T follicular helper cell (primary cell): ENCODE data around the gene OSBPL3.

Experiments
- DNase-seq: peaks from one replicate; pipeline ENCODE4 v3.0.0-alpha.2; 2020; ENCODE audit warnings: low read depth

Gene OSBPL3

GRCh38 chr7:24894429-24895221 lies 85.4 kb downstream of the OSBPL3 start:
- DNase-seq, result no peak

DNA sequence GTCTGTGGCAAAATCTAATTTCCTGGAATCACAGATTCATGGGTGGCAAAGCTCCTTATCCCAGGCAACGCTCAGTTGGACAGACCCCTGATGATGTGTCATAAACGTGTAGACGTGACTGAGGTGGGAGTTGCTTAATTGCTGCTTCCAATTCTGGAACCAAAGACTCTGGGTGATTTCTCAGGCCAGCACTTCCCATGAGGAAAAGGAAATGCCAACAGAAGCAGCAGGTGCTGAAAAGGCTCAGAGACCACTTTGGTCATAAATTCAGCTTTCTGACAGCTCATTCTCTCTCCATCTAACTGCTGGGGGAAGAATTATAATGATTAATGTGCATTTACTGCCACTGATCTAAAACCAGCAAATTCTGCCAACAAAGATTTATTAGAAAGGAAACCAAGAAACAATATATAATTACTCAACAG lies 88.7 kb downstream of the OSBPL3 start:
- no peak for DNase-seq

DNA sequence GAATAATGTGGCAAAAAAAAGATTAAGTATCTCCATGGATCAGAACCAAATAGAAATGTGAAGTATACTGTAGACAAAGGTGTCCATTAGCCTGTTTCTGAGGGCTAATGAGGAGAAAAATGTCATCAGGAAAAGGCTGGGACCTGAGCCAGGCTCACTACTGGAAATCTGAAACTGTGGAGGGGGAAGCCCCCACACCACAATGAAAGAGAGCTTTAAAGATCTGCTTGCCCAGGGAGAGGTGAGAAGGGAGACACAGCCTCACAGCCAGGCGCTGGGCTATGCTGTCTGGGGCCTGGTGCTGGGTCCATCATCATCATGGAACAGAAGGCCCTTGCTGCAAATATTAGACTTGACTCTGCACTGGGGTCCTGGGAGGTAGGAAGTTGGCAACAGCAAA lies 90.4 kb downstream of the OSBPL3 start:
- DNase-seq, result no peak

- DNase-seq, result no peak
Observed at GRCh38 chr7:24888653-24889052, 91.3 kb downstream of the OSBPL3 start.

DNA sequence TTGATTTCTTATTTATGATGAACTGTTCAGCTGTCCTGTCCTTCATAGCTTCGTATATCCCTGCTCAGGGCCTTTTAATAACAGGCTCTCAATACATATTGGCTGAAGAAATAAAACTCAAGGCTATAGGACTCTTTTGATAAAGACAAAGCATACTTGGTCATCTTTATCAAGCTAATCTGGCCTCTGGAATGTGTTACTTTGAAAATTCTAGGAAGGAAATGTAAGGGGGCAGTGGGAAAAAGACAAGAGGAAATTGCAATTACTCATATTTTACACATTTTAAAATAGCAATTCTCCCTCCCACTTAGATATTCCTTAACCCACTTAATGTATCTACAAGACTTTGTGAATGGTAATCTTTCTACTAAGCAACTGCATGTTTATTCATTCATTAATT lies 94.3 kb downstream of the OSBPL3 start:
- no peak for DNase-seq

GRCh38 chr7:24885305-24885704 lies 94.7 kb downstream of the OSBPL3 start:
- DNase-seq, result no peak

- DNase-seq, result no peak
Observed at GRCh38 chr7:24884401-24884800, 95.6 kb downstream of the OSBPL3 start.

- no peak for DNase-seq
Observed at GRCh38 chr7:24883622-24884013, 96.4 kb downstream of the OSBPL3 start.

GRCh38 chr7:24882989-24883621 lies 96.9 kb downstream of the OSBPL3 start:
- no peak for DNase-seq

- no peak for DNase-seq
Observed at GRCh38 chr7:24881623-24882022, 98.4 kb downstream of the OSBPL3 start.

DNA sequence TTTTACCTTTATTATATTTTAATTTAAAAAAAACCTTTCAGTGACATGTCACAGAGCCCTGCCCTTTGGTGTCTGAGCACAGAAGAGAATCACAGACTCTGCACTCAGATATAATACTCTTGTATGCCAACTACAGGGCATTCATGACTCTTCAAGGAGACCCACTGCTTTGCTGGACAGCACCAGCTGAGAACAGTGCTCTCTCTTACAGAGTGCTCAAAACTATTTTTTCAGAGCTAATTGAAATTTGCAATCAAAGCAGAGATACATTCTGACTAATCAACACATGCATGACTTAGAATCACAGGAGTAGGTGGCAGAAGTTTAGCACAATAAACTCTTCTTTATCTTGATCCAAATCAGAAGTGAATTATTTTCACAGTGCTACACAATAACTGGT lies 99.1 kb downstream of the OSBPL3 start:
- no peak for DNase-seq

GRCh38 chr7:24879291-24879690 lies 100.7 kb downstream of the OSBPL3 start:
- no peak for DNase-seq

- DNase-seq, result no peak
Observed at GRCh38 chr7:24877790-24878311, 102.1 kb downstream of the OSBPL3 start.

DNA sequence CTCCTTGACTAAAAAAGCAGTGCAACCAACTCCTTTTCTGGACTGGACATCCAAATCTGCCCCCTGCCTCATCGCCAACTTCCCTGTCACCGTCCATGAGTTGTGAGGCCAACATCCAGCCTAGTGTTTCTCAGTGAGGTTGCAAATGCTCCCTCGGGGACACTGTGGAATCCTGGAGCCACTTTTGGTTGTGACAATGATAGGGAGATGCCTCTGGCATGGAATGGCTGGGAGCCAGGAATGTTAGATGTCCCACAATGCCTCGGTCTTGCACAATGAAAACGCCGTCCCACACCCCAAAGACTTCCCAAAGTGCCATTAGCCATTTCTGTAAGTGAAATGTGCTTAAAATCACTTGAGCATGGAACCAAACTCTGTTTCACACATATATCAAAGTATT lies 105.2 kb downstream of the OSBPL3 start:
- DNase-seq, result no peak

GRCh38 chr7:24873944-24874343 lies 106.0 kb downstream of the OSBPL3 start:
- DNase-seq, result no peak

- DNase-seq, result no peak
Observed at GRCh38 chr7:24871770-24872169, 108.2 kb downstream of the OSBPL3 start.

- no peak for DNase-seq
Observed at GRCh38 chr7:24870766-24871165, 109.2 kb downstream of the OSBPL3 start.

- DNase-seq, result no peak
Observed at GRCh38 chr7:24869572-24869971, 110.4 kb downstream of the OSBPL3 start.

DNA sequence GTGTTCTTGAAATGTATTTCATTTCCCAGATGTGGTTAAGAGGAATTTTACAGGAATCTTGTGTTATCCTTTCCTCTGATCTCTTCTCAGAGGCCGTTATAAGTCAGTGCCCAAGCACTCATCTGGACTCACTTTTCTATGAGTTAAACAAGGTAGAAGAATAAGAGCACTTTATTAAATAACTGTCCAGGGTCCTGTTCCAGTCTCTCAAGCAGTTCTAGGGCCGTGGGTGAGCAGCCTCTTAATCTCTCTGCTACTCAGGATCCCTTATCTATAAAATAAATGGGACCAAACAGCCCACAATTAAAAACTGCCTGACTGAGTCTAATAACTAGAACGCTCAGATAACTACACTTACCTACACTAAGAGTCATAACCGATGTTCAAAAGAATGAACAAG lies 111.2 kb downstream of the OSBPL3 start:
- DNase-seq, result no peak

DNA sequence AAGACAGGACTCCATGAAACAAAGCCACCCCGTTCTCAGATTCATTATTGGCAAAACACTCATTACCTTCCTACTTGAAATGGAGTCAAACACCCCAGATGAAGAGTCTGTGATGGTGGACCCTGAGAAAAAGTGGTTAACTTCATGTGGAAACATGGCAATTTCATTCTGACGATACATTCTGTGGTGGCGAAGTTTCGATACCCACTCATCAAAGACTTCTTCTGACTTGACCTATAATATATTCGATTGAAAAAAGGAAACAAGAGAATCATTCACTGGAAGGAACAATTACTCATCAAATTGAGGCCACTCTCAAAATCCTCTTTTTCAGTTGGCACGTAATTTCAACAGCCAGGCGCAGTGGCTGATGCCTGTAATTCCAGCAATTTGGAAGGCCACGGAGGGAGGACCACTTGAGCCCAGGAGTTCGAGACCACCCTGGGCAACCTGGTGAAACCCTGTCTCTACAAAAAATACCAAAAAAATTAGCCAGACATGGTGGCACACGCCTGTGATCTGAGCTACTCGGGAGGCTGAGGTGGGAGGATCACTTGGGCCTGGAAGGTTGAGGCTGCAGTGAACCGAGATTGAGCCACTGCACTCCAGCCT lies 113.9 kb downstream of the OSBPL3 start:
- no peak for DNase-seq

DNA sequence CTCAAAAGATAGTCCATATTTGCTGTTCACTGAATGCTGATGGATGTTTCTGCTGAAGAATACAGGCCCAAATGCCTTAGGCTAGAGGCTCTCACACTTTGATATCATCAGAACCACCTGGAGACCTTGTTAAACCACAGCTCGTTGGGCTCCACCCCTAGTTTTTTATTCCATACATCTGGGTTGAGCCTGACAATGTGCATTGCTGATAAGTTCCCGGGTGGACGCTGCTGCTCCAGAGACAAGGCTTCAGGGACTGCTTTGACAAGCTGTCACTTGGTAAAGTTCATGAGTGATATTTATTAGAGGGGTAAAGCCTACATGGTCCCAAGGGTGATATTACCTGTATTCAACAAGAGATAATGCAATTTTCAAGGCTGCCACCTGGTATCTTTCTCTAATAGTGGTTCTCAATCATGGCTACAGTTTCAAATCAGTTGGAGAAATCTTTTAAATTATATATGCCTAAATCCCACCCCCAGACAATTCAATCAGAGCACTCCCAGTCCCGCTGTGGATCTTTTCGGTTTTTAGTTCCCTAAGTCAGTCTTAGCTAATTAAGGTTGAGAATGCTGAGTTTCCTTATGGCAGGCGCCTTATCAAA lies 115.7 kb downstream of the OSBPL3 start:
- no peak for DNase-seq

DNA sequence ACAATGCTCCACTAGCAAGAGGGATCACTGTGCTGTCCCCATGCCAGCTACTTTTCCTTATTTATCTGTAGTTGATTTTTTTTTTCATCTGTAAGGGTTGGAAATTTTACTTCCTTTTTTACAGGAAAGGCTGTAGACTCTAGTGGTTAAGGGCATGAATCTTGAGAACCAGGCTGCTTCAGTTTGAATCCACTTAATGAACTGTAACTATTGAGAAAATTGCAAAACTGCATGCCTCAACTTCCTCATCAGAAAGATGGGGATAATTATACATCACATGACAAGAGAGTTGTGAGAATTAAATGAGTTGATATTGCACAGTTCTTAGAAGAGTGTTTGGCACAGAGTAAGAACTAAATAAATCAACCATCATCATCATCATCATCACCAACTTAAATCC lies 116.4 kb downstream of the OSBPL3 start:
- DNase-seq, result no peak

- DNase-seq, result no peak
Observed at GRCh38 chr7:24862461-24862860, 117.5 kb downstream of the OSBPL3 start.
